Suprapubic skin (tissue), 4 donors: ENCODE results near the gene BTN1A1.

Experiments used
- EP300 ChIP-seq: sonication (generic); formaldehyde crosslinking; IDR thresholded peaks from one replicate; pipeline ENCODE4 v1.6.1; 2017; ENCODE audit warnings: antibody characterized with exemption
- POLR2AphosphoS5 ChIP-seq, 3 donors: sonication (generic); formaldehyde crosslinking; IDR thresholded peaks; one replicate each; pipeline ENCODE4 v1.6.1; 2017; ENCODE audit warnings: antibody characterized with exemption in 3 of 3
- TF ChIP-seq, protein P1 (sequence below), 2 donors: fragments of 200-600 bp in 1 of 2; fragments of 450-650 bp in 1 of 2; sonication (generic) in 1 of 2; IDR thresholded peaks; one replicate each; pipeline ENCODE4 v1.5.1; 2016 to 2019; ENCODE audit warnings: antibody characterized with exemption in 2 of 2, mild to moderate bottlenecking in 1 of 2, moderate library complexity in 1 of 2

DNA sequence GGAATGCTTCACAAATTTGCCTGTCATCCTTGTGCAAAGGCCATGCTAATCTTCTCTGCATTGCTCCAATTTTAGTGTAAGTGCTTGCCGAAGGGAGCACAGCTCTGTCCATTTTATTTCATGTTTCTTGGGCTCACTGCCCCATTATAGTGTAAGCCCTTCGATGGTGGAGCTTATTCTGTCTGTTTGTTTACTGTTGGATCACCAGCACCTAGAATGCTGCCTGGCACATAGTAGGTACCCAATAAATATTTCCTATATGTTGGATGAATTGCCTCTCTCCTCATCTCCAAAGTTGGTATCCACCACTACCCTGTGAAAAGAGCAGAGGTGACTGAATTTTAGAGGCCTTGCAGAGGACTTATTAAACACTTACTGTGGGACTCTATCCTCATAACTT lies 19.3 kb downstream of the BTN1A1 start:
- TF ChIP-seq, protein P1, sequence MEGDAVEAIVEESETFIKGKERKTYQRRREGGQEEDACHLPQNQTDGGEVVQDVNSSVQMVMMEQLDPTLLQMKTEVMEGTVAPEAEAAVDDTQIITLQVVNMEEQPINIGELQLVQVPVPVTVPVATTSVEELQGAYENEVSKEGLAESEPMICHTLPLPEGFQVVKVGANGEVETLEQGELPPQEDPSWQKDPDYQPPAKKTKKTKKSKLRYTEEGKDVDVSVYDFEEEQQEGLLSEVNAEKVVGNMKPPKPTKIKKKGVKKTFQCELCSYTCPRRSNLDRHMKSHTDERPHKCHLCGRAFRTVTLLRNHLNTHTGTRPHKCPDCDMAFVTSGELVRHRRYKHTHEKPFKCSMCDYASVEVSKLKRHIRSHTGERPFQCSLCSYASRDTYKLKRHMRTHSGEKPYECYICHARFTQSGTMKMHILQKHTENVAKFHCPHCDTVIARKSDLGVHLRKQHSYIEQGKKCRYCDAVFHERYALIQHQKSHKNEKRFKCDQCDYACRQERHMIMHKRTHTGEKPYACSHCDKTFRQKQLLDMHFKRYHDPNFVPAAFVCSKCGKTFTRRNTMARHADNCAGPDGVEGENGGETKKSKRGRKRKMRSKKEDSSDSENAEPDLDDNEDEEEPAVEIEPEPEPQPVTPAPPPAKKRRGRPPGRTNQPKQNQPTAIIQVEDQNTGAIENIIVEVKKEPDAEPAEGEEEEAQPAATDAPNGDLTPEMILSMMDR (IDR thresholded peaks at IDR 0.05): no peak
- no peak for TF ChIP-seq POLR2AphosphoS5 (IDR thresholded peaks at IDR 0.05)
- no peak for TF ChIP-seq EP300
